ENCODE results near the gene FTO.

- no peak for TF ChIP-seq CTCF (conservative IDR thresholded peaks at IDR 0.05 in 1 of 2, IDR thresholded peaks at IDR 0.05 in 1 of 2; ENCODE audit: extremely low read depth in 1 of 2, insufficient read depth in 1 of 2, low read depth in 1 of 2, low read length in 2 of 2)
- no peak for TF ChIP-seq EZH2 (IDR thresholded peaks at IDR 0.05; ENCODE audit: borderline replicate concordance, low read length)
Measured at GRCh38 chr16:54160252-54160860, 456.4 kb downstream of the FTO start.

Measured in mammary epithelial cell (primary cell).